SIG-M5 (cell line): Measurements from ENCODE around the gene PKP3.
"Not testable (repeated sequence)": the region's sequence is repeated elsewhere in the genome, so short reads cannot be mapped to it uniquely, and the experiment has no call there.

ENCODE experiments used
- DNase-seq: peaks from one replicate; lab custom pipeline; 2025; lab: John Stamatoyannopoulos, UW

Gene PKP3

GRCh38 chr11:429931-430456 is 36.0 kb downstream of the PKP3 start:
- DNase-seq: no peak

DNA sequence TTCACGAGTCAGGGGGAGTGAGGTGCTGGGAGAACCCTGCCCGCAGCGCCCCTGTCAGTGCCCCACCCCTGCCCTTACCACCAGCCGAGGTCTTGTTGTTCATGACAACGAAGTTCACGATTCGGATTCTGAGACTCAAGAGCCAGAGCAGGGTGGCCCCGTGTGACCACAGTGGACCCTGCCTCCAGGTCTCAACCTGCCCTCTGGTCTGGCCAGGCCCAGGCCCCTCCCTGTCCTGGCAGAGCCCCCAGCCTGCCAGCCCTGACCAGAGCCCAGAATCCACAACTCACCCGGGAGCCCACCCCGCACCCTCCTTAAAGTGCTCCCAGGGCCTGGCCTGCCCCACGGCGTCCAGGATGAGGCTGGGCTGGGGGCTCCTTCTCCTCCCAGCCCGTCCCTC is 37.9 kb downstream of the PKP3 start:
- no peak for DNase-seq

DNA sequence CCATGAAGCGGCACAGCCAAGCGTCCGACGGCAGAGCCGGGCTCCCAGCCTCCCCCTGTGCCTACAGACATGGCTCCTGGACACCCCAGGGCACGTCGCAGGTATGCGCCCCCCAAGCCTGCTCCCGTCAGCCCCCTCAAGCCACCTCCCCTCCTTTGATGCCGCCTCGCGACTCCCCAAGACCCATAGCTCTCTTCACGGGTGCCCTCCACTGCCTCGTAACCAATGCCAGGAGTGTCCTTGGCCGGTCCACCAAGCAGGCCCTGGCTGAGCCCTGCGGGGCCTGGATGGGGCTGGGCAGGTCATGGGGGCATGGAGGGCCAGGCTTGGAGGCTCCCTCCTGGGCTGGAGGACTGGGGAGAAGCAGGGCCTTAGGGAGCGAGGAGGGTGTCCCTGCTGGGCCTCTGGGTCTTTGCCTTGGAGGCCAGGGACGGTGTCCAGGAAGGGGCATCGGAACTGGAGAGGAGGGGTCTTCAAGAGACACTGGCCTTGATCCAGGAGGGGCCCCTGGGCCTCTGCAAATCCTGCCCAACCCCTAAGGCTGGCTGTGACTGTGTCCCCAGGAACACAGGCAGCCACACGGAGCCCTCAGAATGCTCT is 38.6 kb downstream of the PKP3 start:
- no peak for DNase-seq

GRCh38 chr11:433111-433510 is 39.1 kb downstream of the PKP3 start:
- no peak for DNase-seq

- no peak for DNase-seq
Observed at GRCh38 chr11:433641-434040, 39.6 kb downstream of the PKP3 start.

DNA sequence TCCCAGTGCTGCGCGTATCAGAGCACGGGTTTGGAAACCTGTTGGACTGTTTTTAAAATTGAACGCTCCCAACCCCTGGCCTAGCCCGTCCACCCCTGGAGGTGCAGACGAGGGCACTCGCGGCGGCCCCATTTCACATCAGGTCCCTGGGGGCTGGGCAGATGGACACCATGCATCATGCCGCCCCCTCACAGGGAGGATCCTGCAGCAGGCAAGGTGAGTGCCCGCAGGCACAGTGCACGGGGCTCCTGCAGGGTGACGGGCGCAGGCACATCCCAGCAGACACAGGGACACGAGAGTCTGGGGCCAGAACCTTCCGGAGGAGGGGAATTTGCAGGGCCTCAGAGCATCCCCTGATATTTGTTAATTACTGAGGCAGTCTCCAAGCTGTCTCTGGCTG is 40.5 kb downstream of the PKP3 start:
- no peak for DNase-seq

DNA sequence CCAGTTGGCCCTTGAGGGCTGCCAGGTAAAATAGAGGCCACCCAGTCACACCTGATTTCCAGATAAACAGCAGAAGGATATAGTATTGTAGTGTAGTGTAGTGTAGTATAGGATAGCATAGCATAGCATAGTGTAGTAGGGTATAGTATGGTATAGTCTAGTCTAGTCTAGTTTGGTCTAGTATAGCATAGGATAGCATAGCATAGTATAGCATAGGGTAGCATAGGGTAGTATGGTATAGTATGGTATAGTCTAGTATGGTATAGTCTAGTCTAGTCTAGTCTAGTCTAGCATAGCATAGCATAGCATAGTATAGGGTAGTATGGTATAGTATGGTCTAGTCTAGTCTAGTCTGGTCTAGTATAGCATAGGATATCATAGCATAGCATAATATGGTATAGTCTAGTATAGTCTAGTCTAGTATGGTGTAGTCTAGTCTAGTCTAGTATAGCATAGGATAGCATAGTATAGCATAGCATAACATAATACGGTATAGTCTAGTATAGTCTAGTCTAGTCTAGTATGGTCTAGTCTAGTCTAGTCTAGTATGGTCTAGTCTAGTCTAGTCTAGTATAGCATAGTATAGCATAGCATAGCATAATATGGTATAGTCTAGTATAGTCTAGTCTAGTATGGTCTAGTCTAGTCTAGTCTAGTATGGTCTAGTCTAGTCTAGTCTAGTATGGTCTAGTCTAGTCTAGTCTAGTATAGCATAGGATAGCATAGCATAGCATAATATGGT is 41.2 kb downstream of the PKP3 start:
- not testable (repeated sequence) for DNase-seq

DNA sequence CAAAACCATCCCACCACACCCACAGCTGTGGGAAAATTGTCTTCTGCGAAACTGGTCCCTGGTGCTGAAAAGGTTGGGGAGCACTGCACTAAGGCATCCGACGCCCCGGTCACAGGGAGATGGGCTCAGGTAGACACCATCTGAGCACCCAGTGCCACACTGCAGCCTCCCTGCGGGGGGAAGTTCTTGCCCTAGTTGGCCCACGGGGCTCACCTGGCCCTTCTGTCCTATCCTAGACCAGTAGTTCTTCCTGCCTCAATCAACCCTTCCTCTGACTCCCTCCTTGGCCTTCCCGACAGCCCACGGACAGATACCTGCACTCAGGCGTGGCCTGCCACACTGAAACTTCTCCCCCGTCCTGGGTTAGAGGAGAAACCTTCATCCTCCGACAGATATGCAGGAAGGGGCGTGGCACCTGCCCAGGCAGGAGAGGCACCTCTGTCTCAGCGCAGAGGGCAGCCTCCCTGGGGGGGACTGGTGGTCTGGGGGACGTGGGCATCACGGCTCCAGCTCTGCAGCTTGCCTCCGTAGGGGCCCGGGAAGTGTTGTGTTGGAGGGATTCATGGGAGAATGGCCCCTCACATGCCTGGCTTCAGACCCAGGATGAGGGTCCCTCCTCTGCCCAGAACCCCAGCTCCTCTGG is 43.3 kb downstream of the PKP3 start:
- no peak for DNase-seq

GRCh38 chr11:438101-438844 is 44.3 kb downstream of the PKP3 start:
- DNase-seq: no peak

- DNase-seq: no peak
Observed at GRCh38 chr11:439315-440064, 45.5 kb downstream of the PKP3 start.

DNA sequence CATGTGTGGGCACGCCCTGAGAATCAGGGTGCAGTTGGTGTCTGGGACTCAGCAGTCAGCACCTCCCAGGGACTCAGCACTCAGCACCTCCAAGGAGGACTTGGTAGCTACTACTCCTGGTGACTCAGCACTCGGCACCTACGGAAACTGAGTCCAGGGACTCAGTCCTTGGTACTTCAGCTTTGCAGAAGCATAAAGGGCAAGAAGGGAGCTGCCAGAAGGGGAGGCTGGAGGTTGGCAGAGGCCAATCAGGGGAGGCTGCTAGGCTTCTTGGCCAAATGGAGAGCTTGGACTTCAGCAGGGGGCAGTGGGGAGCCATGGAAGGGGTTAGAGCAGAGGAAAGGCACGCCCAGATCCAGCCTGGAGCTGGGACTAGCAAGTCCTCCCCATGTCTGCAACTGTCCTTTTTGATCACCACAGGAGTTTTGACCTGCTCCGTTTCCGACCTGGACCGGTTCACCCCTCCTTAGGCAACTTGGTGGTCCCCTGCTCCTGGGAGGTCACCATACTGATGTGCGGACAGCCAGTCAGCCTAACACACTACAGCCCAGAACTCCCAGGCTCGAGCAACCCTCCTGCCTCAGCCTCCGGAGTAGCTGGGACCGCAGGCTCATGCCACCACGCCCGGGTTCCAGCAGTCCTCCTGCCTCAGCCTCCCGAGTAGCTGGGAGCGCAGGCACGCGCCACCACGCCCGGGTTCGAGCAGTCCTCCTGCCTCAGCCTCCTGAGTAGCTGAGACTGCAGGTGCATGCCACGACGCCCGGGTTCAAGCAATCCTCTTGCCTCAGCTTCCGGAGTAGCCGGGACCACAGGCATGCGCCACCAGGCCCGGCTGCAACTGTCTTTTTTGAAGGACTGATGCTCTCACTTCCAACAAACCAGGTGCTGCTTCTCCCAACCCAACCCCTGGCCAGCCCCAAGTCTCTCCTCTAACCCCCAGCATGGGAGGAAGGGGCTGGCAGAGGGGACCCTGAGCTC is 46.3 kb downstream of the PKP3 start:
- DNase-seq: no peak

GRCh38 chr11:441043-441417 is 47.0 kb downstream of the PKP3 start:
- DNase-seq: no peak

DNA sequence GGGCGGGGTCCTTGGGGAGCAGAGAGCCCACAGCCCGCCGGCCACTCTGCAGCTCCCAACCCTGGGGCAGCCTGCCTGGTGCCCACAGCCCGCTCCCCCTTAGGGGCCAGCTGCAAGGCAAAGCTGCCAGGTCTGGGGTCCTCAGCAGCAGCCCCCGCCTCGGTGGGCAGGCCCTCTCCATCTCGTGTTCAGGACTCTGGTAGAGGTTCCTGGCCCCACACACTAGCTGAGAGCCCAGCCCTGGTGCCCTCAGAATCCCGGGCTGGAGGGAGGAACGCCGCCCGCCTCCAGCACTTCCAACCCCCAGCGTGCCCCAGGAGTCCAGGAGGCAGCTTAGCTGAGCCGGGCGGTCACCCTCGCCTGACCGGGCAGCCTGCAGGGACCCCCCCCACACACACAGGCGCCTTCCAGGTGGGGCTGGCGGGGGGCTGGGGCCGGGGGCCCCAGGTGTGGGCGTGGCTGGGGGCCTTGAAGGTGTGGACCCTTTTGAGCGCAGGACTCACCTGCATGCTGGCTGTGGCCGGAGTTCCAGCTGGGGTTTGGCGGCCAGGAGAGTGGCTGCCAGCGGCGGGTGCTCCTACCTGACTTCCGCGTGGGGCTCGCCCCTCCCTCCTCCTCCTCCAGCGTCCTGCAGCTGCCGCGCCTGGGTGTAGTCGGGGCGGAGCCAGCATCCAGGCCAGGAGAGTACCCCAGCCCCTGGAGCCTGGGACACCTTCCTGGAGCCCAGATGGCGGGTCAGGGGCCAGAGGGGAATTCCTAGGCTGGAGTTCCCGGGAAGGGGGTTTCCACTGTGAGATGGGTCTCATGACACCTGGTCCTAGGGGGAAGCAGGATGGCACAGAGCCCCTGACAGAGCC is 47.6 kb downstream of the PKP3 start, which contains the start of gene ANO9:
ANO9 (minus strand) TSS at position 594 of the 857 bp plus-strand sequence; CDS start at position 509, 85 bp downstream.
- no peak for DNase-seq

GRCh38 chr11:442611-443081 is 48.6 kb downstream of the PKP3 start:
- DNase-seq: no peak

DNA sequence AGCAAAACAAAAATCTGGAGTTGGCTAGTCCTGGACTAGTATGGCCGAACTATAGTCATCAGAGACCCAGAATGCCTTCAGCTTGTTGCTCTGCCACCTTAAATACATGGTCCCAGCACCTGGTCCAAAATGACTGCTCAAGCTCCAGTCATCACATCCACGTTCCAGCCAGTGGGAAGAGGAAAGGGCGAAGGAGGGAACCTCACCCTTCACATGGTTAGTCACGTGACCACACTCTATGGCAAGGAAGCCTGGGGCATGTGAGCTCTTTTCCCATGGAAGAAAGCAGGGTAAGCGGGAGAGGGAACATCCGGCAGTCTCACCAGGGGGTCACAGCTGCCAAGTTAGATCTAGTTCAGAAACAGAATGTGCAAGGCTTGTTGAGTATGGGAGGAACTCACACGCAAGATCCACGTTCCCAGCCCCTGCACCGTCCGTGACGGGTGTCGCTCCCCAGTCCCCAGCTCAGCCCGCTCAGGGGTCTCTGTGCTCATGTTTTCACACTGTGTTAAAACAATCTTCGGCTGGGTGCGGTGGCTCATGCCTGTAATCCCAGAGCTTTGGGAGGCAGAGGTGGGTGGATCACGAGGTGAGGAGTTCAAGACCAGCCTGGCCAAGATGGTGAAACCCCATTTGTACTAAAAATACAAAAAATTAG is 49.7 kb downstream of the PKP3 start:
- no peak for DNase-seq

GRCh38 chr11:444396-445144 is 50.6 kb downstream of the PKP3 start:
- DNase-seq: no peak

DNA sequence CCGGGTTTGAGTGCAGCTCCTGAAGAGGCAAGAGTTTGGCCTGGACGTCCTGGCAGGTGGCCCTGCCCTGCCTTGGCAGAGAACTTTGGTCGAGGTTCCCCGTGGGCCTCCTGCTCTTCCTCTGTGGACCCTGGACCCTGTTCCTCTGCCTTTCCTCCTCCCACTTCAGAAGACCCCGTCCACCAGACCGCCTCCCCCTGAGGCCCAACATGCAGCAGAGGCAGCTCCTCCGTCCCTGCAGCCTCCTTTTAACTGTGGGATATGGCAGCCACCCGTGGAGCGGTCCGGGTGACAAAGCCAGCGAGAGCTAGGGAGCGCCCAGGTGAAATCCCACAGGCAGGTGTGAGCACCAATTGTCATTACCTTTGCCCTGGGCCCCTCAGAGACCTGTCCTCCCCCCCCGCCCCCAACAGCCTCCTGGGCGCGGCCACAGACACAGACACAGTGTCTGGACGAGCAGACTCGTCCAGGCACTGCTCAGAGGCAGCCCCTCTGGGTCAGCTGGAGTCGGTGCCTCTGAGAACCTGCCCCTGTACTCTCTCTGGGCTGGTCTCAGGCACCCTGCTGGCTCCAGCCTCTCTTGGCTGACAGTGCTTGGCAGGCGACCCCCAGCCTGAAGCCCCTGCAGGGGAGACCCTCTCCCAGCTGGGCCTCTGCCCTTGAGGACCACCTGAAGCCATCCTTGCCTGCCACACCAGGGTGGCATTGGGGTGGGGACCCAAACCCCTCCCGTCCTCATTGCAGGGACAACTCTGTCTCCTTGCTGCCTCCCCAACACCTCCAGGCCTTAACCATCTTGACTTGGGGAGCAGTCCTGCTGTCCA is 52.0 kb downstream of the PKP3 start:
- DNase-seq: no peak
